ENCODE data around the gene EVA1A.
"Not testable (repeated sequence)": the region's sequence is repeated elsewhere in the genome, so short reads cannot be mapped to it uniquely, and the experiment has no call there.

The EVA1A gene

GRCh38 chr2:75483878-75484277, 76.9 kb downstream of the EVA1A start:
- Histone ChIP-seq H3K4me3 (ENCODE audit: low read length) (no peak overlapping the region), H2AFZ (ENCODE audit: low read depth, low read length) (no peak overlapping the region), H3K4me1 (ENCODE audit: insufficient read depth, low read length) (no peaks in the 10 kb centered on the region), H3K9me3 (ENCODE audit: low read length) (no peaks in the 10 kb centered on the region), H3K27me3 (ENCODE audit: insufficient read depth, low read length) (no peaks in the 10 kb centered on the region), H3K36me3 (ENCODE audit: insufficient read depth, low read length) (no peaks in the 10 kb centered on the region)

GRCh38 chr2:75482398-75482797, 78.3 kb downstream of the EVA1A start:
- no peaks in the 10 kb centered on the region for H3K27me3 ChIP-seq (ENCODE audit: insufficient read depth, low read length)
- H3K4me1 ChIP-seq (ENCODE audit: insufficient read depth, low read length), result no peaks in the 10 kb centered on the region
- no peak overlapping the region for H2AFZ ChIP-seq (ENCODE audit: low read depth, low read length)
- no peaks in the 10 kb centered on the region for H3K36me3 ChIP-seq (ENCODE audit: insufficient read depth, low read length)
- H3K4me3 ChIP-seq (ENCODE audit: low read length), result no peak overlapping the region
- H3K9me3 ChIP-seq (ENCODE audit: low read length), result no peaks in the 10 kb centered on the region

- Histone ChIP-seq H3K9me3 (ENCODE audit: low read length) (no peaks in the 10 kb centered on the region), H3K36me3 (ENCODE audit: insufficient read depth, low read length) (no peaks in the 10 kb centered on the region), H3K27me3 (ENCODE audit: insufficient read depth, low read length) (no peaks in the 10 kb centered on the region), H3K4me1 (ENCODE audit: insufficient read depth, low read length) (peaks cover 11% of the 10 kb centered on the region), H3K4me3 (ENCODE audit: low read length) (no peak overlapping the region), H2AFZ (ENCODE audit: low read depth, low read length) (no peak overlapping the region)
Observed at GRCh38 chr2:75480971-75481836, 79.5 kb downstream of the EVA1A start.

- H3K4me1 ChIP-seq (ENCODE audit: insufficient read depth, low read length), result peaks cover 17% of the 10 kb centered on the region
- H3K9me3 ChIP-seq (ENCODE audit: low read length); H2AFZ ChIP-seq (ENCODE audit: low read depth, low read length); H3K36me3 ChIP-seq (ENCODE audit: insufficient read depth, low read length); H3K4me3 ChIP-seq (ENCODE audit: low read length); H3K27me3 ChIP-seq (ENCODE audit: insufficient read depth, low read length): not testable (repeated sequence)
Observed at GRCh38 chr2:75477696-75478095, 83.0 kb downstream of the EVA1A start.

- H3K4me3 ChIP-seq (ENCODE audit: low read length), result no peak overlapping the region
- H3K4me1 ChIP-seq (ENCODE audit: insufficient read depth, low read length), result peaks cover 17% of the 10 kb centered on the region
- H3K27me3 ChIP-seq (ENCODE audit: insufficient read depth, low read length), result no peaks in the 10 kb centered on the region
- H3K9me3 ChIP-seq (ENCODE audit: low read length), result no peaks in the 10 kb centered on the region
- no peaks in the 10 kb centered on the region for H3K36me3 ChIP-seq (ENCODE audit: insufficient read depth, low read length)
- no peak overlapping the region for H2AFZ ChIP-seq (ENCODE audit: low read depth, low read length)
Observed at GRCh38 chr2:75476761-75477160, 84.0 kb downstream of the EVA1A start.

GRCh38 chr2:75475976-75476375, 84.8 kb downstream of the EVA1A start:
- Histone ChIP-seq H3K4me3 (ENCODE audit: low read length) (no peak overlapping the region), H3K36me3 (ENCODE audit: insufficient read depth, low read length) (no peaks in the 10 kb centered on the region), H3K9me3 (ENCODE audit: low read length) (no peaks in the 10 kb centered on the region), H2AFZ (ENCODE audit: low read depth, low read length) (no peak overlapping the region), H3K27me3 (ENCODE audit: insufficient read depth, low read length) (no peaks in the 10 kb centered on the region), H3K4me1 (ENCODE audit: insufficient read depth, low read length) (peaks cover 17% of the 10 kb centered on the region)

GRCh38 chr2:75475049-75475448, 85.7 kb downstream of the EVA1A start:
- H3K4me1 ChIP-seq (ENCODE audit: insufficient read depth, low read length), result peaks cover 17% of the 10 kb centered on the region
- no peak overlapping the region for H2AFZ ChIP-seq (ENCODE audit: low read depth, low read length)
- no peaks in the 10 kb centered on the region for H3K36me3 ChIP-seq (ENCODE audit: insufficient read depth, low read length)
- no peak overlapping the region for H3K4me3 ChIP-seq (ENCODE audit: low read length)
- no peaks in the 10 kb centered on the region for H3K9me3 ChIP-seq (ENCODE audit: low read length)
- no peaks in the 10 kb centered on the region for H3K27me3 ChIP-seq (ENCODE audit: insufficient read depth, low read length)

GRCh38 chr2:75474115-75474514, 86.6 kb downstream of the EVA1A start:
- no peaks in the 10 kb centered on the region for H3K27me3 ChIP-seq (ENCODE audit: insufficient read depth, low read length)

GRCh38 chr2:75466708-75467311, 93.9 kb downstream of the EVA1A start:
- H3K36me3 ChIP-seq (ENCODE audit: insufficient read depth, low read length), result no peaks in the 10 kb centered on the region
- H3K9me3 ChIP-seq (ENCODE audit: low read length), result no peaks in the 10 kb centered on the region
- peaks cover 2% of the 10 kb centered on the region for H3K4me1 ChIP-seq (ENCODE audit: insufficient read depth, low read length)
- no peak overlapping the region for H2AFZ ChIP-seq (ENCODE audit: low read depth, low read length)
- no peaks in the 10 kb centered on the region for H3K27me3 ChIP-seq (ENCODE audit: insufficient read depth, low read length)
- H3K4me3 ChIP-seq (ENCODE audit: low read length), result no peak overlapping the region

More at GRCh38 chr2:75474115-75474514, 86.6 kb downstream of the EVA1A start:
- Histone ChIP-seq H3K36me3 (ENCODE audit: insufficient read depth, low read length) (no peaks in the 10 kb centered on the region), H3K4me1 (ENCODE audit: insufficient read depth, low read length) (peaks cover 17% of the 10 kb centered on the region), H3K4me3 (ENCODE audit: low read length) (no peak overlapping the region), H3K9me3 (ENCODE audit: low read length) (no peaks in the 10 kb centered on the region), H2AFZ (ENCODE audit: low read depth, low read length) (no peak overlapping the region)

- Histone ChIP-seq H3K36me3 (ENCODE audit: insufficient read depth, low read length) (no peaks in the 10 kb centered on the region), H2AFZ (ENCODE audit: low read depth, low read length) (no peak overlapping the region), H3K27me3 (ENCODE audit: insufficient read depth, low read length) (no peaks in the 10 kb centered on the region)
Observed at GRCh38 chr2:75465317-75465984, 95.3 kb downstream of the EVA1A start.

GRCh38 chr2:75464348-75464946, 96.3 kb downstream of the EVA1A start:
- H3K4me1 ChIP-seq (ENCODE audit: insufficient read depth, low read length), result peaks cover 4% of the 10 kb centered on the region
- no peaks in the 10 kb centered on the region for H3K36me3 ChIP-seq (ENCODE audit: insufficient read depth, low read length)
- no peak overlapping the region for H3K4me3 ChIP-seq (ENCODE audit: low read length)
- no peaks in the 10 kb centered on the region for H3K27me3 ChIP-seq (ENCODE audit: insufficient read depth, low read length)
- H2AFZ ChIP-seq (ENCODE audit: low read depth, low read length), result no peak overlapping the region
- no peaks in the 10 kb centered on the region for H3K9me3 ChIP-seq (ENCODE audit: low read length)

More at GRCh38 chr2:75465317-75465984, 95.3 kb downstream of the EVA1A start:
- Histone ChIP-seq H3K4me1 (ENCODE audit: insufficient read depth, low read length) (peaks cover 4% of the 10 kb centered on the region), H3K9me3 (ENCODE audit: low read length) (no peaks in the 10 kb centered on the region), H3K4me3 (ENCODE audit: low read length) (no peak overlapping the region)

- Histone ChIP-seq H3K27me3 (ENCODE audit: insufficient read depth, low read length) (no peaks in the 10 kb centered on the region), H3K4me1 (ENCODE audit: insufficient read depth, low read length) (peaks cover 8% of the 10 kb centered on the region), H2AFZ (ENCODE audit: low read depth, low read length) (no peak overlapping the region), H3K9me3 (ENCODE audit: low read length) (no peaks in the 10 kb centered on the region), H3K4me3 (ENCODE audit: low read length) (no peak overlapping the region), H3K36me3 (ENCODE audit: insufficient read depth, low read length) (no peaks in the 10 kb centered on the region)
Observed at GRCh38 chr2:75462721-75463120, 98.0 kb downstream of the EVA1A start.

- H3K9me3 ChIP-seq (ENCODE audit: low read length), result no peaks in the 10 kb centered on the region
- H3K4me3 ChIP-seq (ENCODE audit: low read length), result no peak overlapping the region
- no peaks in the 10 kb centered on the region for H3K27me3 ChIP-seq (ENCODE audit: insufficient read depth, low read length)
- peaks cover 9% of the 10 kb centered on the region for H3K4me1 ChIP-seq (ENCODE audit: insufficient read depth, low read length)
- H2AFZ ChIP-seq (ENCODE audit: low read depth, low read length), result no peak overlapping the region
- no peaks in the 10 kb centered on the region for H3K36me3 ChIP-seq (ENCODE audit: insufficient read depth, low read length)
Observed at GRCh38 chr2:75462206-75462605, 98.5 kb downstream of the EVA1A start.
